Stimulated activated CD4-positive, alpha-beta T cell treated with anti-CD3 and anti-CD28 coated beads, Interleukin-15, amount 100 ng/mL, for 1 hour (primary cell): Measurements from ENCODE around the gene CNTNAP4.

Source experiments
- DNase-seq, 2 donors: peaks; one replicate each; pipeline ENCODE4 v3.0.0-alpha.2; 2020; ENCODE audit warnings: low read depth in 1 of 2, low spot score in 1 of 2

Gene CNTNAP4

GRCh38 chr16:76577003-76577402 is 299.8 kb downstream of the CNTNAP4 start:
- no peak for DNase-seq

DNA sequence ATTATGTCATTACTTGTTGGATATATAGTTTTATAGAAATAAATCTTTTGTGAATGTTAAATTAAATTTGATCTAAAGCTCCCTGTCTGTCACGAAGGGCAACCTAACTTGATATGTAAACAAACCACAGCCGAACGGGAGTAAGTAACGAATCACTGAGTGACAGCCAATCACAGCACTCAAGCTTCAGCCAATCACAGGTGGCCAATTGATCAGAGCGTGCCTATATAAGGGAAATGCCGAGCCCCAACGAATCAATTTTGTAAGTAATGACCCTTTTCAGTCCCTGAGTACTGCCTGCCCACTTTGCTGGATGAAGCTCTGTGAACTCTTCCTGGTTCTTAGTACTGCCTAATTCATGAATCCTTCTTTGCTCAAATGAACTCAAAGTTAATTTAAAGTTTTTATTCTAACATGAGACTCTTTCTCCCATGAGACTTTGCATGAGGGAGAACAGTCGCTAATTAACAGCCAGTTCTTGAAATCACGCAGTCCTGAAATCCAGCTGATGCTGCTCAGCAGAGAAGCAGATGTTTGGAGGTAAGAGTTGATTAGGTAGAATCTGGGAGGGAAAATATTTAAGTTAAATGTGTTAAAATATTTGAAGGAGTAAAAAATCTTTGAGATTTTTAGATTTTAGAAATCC is 302.2 kb downstream of the CNTNAP4 start:
- no peak for DNase-seq

GRCh38 chr16:76583466-76583865 is 306.3 kb downstream of the CNTNAP4 start:
- no peak for DNase-seq

- no peak for DNase-seq
These were observed 306.7 kb downstream of the CNTNAP4 start for GRCh38 chr16:76583945-76584344.

DNA sequence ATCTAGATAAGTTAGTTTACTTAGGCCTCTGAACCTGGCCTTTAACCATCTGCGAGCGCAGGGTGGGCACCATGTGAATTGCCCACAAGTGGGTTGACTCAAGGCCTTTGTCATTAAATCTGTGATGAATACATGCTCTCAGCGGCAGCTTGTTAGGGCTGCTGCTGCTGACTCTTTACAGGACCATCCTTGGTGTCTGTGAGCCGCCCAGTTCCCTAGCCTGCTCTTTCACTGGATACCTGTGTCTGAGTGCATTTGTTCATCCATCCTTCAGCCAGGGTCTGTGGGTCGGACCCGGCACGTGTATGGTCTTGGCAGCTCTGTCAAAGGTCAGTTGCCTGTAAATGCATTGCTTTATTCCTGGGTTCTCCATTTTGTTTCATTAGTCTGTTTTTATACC is 321.3 kb downstream of the CNTNAP4 start:
- no peak for DNase-seq

GRCh38 chr16:76607317-76607716 is 330.1 kb downstream of the CNTNAP4 start:
- DNase-seq = no peak
